COLO668 (cell line): Measurements from ENCODE around the gene PLCL1.

Experiments used
- DNase-seq: peaks from one replicate; lab custom pipeline; 2025; ENCODE audit not compliant: unreplicated experiment; lab: John Stamatoyannopoulos, UW

Gene PLCL1

GRCh38 chr2:197949224-197949623 lies 144.8 kb downstream of the PLCL1 start:
- DNase-seq: no peak

DNA sequence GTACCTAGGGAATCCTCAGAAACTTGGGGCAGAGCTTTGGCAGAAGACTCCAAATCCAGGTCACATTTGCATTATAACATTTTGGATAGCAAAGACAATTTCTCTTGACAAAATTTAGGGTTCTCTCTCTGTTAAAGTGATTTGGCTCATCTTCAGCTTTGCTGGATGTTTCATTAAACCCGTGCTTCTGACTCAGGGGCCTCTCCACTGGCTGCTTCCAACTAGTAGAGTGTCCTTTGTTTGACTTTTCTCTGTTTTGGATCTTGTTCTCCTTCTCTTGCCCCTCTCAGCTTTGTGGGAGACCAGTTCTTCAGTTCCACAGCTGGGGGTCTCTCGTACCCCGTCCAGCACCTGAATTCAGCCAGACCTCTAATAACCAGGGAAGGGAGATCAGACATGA lies 145.6 kb downstream of the PLCL1 start:
- DNase-seq: no peak

DNA sequence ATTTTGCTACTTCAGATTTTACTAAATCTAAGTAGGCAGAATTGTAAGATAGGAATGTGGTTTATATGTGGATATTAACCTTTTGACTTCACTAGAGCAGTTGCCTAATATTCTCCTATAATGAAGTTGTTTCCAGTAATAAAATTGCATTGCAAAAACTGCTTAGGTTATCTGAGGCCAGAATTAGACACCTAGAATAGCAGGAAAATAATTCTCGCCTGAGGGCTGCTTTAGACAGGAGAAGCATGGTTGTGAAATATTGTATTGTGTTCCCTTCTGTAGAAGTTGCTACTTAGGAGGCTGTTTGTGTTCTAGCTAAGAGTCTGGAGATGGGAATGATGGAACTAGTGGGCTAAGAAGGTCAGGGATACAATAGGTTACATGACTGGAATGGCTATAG lies 146.3 kb downstream of the PLCL1 start:
- DNase-seq: no peak

DNA sequence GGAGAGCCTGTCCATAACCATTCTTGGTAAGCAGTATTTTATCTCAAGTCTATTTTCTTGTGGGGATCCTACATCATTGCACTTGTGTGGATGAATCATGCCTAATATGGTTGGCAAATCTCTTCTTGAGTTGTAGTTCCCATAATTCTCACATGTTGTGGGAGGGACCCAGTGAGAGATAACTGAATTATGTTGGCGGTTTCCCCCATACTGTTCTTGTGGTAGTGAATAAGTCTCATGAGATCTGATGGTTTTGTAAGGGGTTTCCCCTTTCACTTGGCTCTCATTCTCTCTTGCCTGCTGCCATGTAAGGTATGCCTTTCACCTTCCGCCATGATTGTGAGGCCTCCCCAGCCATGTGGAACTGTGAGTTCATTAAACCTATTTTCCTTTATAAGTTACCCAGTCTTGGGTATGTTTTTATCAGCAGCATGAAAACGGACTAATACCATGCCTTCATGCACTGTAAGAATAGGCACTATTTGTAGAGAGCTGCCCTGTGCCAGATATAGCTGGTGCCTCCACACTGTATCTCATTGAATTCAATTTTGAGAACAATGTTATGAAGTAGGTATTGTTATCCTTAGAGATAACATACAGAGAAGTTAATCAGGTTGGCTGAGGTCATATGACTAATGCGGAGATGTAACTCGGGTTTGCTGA lies 148.3 kb downstream of the PLCL1 start:
- DNase-seq: no peak

DNA sequence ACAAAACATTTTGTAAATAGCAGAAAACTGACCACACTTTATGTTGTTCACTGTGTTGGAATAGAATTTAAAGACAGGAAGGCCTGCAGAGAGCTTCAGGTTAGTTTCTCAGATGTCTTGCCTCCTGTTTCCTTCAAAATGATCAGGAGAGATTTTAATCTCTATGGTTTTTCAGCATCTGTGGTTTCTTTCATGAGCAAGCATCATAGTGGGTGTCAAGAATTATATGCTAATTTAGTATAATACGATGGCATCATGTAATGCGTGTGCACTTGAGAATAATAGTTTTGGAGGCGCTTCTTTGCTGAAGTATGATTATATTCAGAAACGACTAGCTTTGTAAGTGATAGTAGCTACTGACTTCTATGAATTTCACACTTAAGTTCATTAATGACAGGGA lies 149.9 kb downstream of the PLCL1 start:
- DNase-seq: no peak

DNA sequence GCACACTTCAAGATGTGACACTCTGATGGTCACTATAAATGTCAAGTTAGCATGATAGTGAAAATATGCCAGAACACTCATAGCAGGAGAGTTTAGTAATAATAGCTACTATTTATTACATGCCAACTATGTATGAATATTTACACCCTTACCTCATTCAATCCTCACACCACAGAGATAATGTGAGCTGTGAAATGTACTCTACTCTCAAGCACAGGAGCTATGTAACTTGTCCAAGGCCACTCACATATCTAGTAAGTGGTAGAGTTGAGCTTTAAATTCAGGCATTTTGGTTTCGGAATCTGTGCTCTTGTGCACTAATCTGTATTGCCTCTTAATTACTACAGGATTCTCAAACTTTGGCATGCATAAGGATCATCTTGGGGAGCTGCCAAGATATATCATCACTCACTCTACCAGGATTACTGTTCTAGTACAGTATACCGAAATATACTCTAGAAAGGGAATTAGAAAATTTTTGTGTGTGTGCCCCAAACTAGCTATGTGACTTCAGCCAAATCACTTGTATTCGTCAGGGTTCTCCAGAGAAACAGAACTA lies 154.3 kb downstream of the PLCL1 start:
- no peak for DNase-seq

GRCh38 chr2:197959383-197959782 lies 155.0 kb downstream of the PLCL1 start:
- DNase-seq: no peak

DNA sequence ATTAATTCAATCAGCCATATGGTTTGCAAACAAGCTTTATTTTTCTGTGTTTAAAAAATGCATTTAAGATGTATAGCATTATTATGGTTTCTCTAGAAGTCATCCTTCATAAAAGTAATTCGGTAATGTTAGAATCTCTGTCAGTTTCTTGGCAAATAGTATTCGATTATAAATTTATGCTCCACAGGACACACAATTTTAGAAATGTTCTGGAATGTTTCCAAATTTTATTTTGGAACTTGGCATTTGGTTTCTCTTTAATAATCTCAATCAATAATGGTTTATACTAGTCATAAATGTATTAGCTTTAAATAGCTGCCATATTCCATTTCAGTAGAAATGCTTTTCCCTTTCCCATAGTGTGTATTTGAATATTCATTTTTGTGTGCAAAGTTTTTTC lies 156.4 kb downstream of the PLCL1 start:
- DNase-seq: no peak

- DNase-seq: no peak
Measured at GRCh38 chr2:197964720-197965119, 160.3 kb downstream of the PLCL1 start.

- DNase-seq: no peak
Measured at GRCh38 chr2:197965756-197966155, 161.4 kb downstream of the PLCL1 start.

- DNase-seq: no peak
Measured at GRCh38 chr2:197969391-197969893, 165.0 kb downstream of the PLCL1 start.

GRCh38 chr2:197972061-197972460 lies 167.7 kb downstream of the PLCL1 start:
- no peak for DNase-seq

- no peak for DNase-seq
Measured at GRCh38 chr2:197972587-197972986, 168.2 kb downstream of the PLCL1 start.

DNA sequence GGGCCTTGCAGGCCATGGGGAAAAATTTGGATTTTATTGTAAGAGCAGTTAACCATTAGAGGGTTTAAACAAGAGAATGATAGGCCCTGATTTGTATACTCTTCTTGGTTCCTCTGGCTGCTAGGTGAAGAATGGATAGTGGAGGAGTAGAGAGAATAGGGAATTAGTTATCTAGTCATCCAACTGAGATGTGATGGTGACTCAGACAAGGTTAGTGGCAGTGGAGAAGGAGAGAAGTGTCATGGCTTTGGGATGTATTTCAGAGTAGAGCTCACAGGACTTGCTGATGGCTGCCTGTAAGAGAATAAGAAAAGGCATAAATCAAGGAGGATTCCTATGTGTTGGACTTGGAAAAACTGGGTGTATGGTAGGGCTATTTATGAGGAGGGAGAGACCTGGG lies 169.4 kb downstream of the PLCL1 start:
- no peak for DNase-seq

DNA sequence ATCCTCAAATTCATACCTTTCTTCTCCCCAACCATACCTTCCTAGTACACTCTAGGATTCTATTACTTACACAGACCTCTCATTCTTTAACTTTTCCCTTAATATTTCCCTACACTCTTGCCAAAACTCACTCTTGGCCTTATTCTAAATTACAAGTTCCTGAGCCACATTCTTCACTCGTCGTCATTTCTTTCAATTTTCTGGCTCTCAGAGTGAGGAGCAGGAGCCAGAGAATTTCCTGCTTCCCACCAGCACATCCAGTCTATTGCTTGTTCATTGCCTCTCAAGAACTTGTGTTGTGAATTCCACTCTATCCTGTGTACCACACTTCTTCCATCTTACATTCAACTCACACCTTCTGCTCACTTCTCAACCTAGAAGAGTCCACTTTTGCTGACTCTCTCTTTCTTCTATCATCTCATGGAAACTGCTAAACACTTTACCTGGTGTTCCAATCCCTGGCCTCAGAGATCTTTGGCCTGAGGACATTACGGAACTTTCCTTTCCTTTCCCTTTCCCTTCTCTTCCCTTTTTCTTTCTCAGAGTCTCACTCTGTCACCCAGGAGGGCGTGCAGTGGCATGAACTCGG lies 171.6 kb downstream of the PLCL1 start:
- DNase-seq: no peak

DNA sequence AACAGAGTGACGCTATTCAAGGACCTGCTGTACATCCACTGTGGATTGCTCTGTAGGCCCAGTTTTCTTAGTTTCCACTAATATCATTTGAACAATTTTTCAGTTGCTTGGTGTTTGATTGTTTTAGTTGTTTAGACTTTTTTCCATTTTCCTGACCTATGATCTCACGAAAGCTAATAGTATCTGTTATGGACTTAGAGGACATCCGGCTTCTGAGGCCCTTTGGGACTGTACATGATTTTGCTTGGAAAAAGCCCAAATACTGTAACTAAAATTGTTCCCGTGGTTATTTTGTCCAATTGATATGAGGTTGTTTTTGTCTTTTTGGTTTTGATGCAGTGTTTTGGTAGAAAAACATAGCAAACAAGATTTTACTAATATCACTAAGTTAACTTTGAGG lies 174.6 kb downstream of the PLCL1 start:
- no peak for DNase-seq

DNA sequence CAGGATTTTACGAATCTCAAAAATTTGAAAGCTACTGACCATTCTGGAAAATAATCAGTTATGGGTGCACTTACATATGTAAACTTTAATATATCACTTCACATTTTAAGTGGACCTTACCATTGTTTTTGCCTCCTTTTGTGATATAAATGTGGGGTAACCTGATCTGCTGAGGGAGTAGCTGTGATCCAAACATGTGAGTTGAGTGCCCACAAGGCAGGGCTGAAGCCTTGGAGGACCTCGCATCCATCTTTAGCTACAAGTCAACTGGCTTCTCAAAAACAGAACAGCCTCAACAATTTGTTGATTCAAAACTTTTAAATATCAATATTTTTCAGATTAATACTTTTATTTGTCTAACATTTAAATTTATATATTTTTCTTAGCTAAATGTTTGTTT lies 178.2 kb downstream of the PLCL1 start:
- no peak for DNase-seq

DNA sequence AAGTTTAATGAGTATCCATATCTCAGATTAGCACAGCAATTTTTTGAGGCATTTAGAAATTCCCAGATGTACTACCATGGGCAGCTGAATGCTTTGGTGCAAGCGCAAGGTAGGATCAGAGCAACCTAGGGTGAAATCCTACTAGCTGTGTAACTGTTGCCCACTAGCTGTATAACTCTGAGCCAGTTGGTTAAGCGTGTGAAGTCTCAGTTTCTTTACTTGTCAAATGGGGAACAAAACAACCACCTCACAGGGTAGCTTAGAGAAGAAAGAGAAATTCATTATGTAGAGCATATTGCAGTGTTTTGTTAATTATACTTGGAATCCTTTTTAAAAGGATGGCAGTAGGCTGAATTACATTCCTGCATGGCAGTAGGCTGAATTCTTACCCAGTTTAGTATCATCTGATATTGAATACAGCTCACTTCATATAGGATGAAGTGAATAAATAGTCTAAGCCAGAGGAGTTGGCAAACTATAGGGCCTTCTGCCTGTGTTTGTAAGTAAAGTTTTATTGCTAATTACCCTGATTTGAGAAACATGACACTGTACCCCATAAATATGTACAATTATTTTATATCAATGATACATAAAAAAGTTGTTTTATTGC lies 180.7 kb downstream of the PLCL1 start:
- no peak for DNase-seq

DNA sequence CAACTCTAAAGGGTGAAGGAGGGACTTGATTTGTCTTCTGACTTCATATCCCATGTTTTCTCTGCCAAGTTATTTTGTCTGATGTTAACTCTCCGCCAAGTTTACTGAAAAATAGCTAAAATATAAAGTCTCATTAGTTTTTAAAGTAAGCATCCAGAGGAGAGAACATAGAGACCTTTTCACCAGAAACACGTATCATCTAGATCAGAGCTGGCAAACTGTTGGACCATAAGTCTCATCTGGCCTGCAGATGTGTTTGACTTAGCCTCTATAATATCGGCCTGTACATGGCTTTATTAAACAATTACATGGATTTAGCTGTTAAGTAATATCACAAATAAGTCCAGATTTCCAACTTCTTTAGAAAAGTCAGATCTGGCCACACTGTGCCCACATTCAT lies 182.6 kb downstream of the PLCL1 start:
- DNase-seq: no peak

DNA sequence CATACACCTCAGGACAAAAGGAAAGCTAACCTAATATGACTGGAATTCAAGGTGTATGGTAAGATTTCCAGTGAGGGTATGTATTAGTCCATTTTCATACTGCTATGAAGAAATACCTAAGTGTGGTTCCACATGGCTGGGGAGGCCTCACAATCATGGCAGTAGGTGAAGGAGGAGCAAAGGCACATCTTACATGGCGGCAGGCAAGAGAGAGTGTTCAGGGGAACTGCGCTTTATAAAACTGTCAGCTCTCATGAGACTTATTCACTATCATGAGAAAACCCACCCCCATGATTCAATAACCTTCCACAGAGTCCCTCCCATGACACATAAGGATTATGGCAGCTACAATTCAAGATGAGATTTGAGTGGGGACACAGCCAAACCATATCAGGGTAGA lies 186.0 kb downstream of the PLCL1 start:
- DNase-seq: no peak

- no peak for DNase-seq
Measured at GRCh38 chr2:197992482-197993133, 188.2 kb downstream of the PLCL1 start.

DNA sequence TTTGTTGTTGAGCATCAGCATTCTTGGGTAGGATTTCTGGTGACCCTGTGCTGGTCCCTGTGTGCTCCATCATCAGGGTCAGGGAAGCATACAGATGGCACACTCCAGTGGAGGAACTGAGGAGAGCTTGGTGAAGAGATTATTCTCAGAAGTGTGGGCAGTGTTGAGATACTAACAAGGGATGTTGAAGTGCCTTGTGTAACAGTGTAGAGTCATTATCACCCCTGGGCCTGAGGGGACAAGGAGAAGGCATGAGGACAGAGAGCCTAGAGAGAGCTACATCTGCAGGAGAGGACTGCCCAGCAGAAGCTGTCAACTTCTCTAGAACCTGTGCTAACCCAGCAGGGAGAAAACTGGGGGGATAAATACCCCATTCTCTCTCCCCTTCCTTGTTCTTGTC lies 189.0 kb downstream of the PLCL1 start:
- no peak for DNase-seq
